HepG2 (cell line): ENCODE measurements around the gene PTPN12. TPM values are rescaled to one million over a fixed set of nuclear protein-coding genes. Genes with fewer than 3 reads are reported as not detected.
A peak's percentile ranks its signal among the peaks of the same experiment; 100 is the strongest.

ENCODE experiments used
- ELF1 ChIP-seq: sonication (generic); formaldehyde crosslinking; IDR thresholded peaks from 2 replicates; pipeline ENCODE4 v1.4.0; 2020; ENCODE audit warnings: missing genetic modification reagents
- MAFF ChIP-seq: IDR thresholded peaks from 2 replicates; pipeline ENCODE4 v1.6.1; 2011; ENCODE audit warnings: low read depth, low read length, improper control_type of control experiment
- PAF1 ChIP-seq: IDR thresholded peaks from 2 replicates; pipeline ENCODE4 v1.6.1; 2016; ENCODE audit warnings: missing genetic modification reagents, missing compliant biosample characterization
- POLR2AphosphoS5 ChIP-seq: IDR thresholded peaks from 2 replicates; pipeline ENCODE4 v1.6.1; 2012; ENCODE audit warnings: low read depth, low read length
- SCMH1 ChIP-seq: sonication (generic); formaldehyde crosslinking; IDR thresholded peaks from 2 replicates; pipeline ENCODE4 v1.9.0; 2021; ENCODE audit warnings: missing genetic modification reagents, mild to moderate bottlenecking, borderline replicate concordance
- ZBTB21 ChIP-seq: sonication (generic); formaldehyde crosslinking; IDR thresholded peaks from 2 replicates; pipeline ENCODE4 v1.4.0; 2020; ENCODE audit warnings: missing genetic modification reagents
- ZMYM3 ChIP-seq: sonication (generic); formaldehyde crosslinking; IDR thresholded peaks from 2 replicates; pipeline ENCODE4 v1.5.1; 2020; ENCODE audit warnings: mild to moderate bottlenecking, missing genetic modification reagents
- ZNF124 ChIP-seq: sonication (generic); formaldehyde crosslinking; IDR thresholded peaks from 2 replicates; pipeline ENCODE4 v1.4.0; 2020; ENCODE audit warnings: missing genetic modification reagents
- ZNF225 ChIP-seq: sonication (generic); formaldehyde crosslinking; IDR thresholded peaks from 2 replicates; pipeline ENCODE4 v1.4.0; 2020; ENCODE audit warnings: mild to moderate bottlenecking, missing genetic modification reagents
- ZNF761 ChIP-seq: sonication (generic); formaldehyde crosslinking; conservative IDR thresholded peaks from 2 replicates; pipeline ENCODE4 v1.4.0; 2020; ENCODE audit warnings: mild to moderate bottlenecking, missing genetic modification reagents
- polyA plus RNA-seq, 8 experiments: library from polyadenylated mRNA; depleted of rRNA in 3 of 8; stranded (reverse) in 7 of 8; unstranded in 1 of 8; fragments of >200 nt; fragmentation: Illumina TruSeq in 4 of 8; extraction: Trizol in 4 of 8; gene quantifications; 2 replicates each; pipeline versions ENCODE4 v1.2.1 to v1.2.3, GENCODE V29; 2011 to 2016; ENCODE audit warnings: low read depth in 4 of 8, missing spikeins in 1 of 8, mixed read lengths in 1 of 8; ENCODE audit not compliant: insufficient read depth in 1 of 8
- total RNA-seq, 5 experiments: library from RNA; depleted of rRNA; stranded (reverse); fragments of >200 nt; fragmentation: Illumina TruSeq; extraction: Trizol; gene quantifications; 2 replicates each; pipeline ENCODE4 v1.2.3, GENCODE V29; 2016; ENCODE audit warnings: low read depth in 1 of 5
- TF ChIP-seq, protein P1 (sequence below): sonication (generic); formaldehyde crosslinking; IDR thresholded peaks from 2 replicates; pipeline ENCODE4 v1.4.0; 2020; ENCODE audit warnings: mild to moderate bottlenecking, missing genetic modification reagents
- TF ChIP-seq, protein P2 (sequence below): sonication (generic); formaldehyde crosslinking; conservative IDR thresholded peaks from 2 replicates; pipeline ENCODE4 v1.8.0; 2022; ENCODE audit warnings: missing genetic modification reagents
- TF ChIP-seq, protein P3 (sequence below): sonication (generic); formaldehyde crosslinking; IDR thresholded peaks from 2 replicates; pipeline ENCODE4 v1.4.0; 2020; ENCODE audit warnings: mild to moderate bottlenecking, missing genetic modification reagents
- TF ChIP-seq, protein P4 (sequence below): sonication (generic); formaldehyde crosslinking; IDR thresholded peaks from 2 replicates; pipeline ENCODE4 v1.5.1; 2020; ENCODE audit warnings: missing genetic modification reagents, mild to moderate bottlenecking, borderline replicate concordance
- TF ChIP-seq, protein P5 (sequence below): sonication (generic); formaldehyde crosslinking; IDR thresholded peaks from 2 replicates; pipeline ENCODE4 v1.5.0; 2020; ENCODE audit warnings: mild to moderate bottlenecking, missing genetic modification reagents, moderate library complexity
- TF ChIP-seq, protein P6 (sequence below): IDR thresholded peaks from 2 replicates; pipeline ENCODE4 v1.6.1; 2016; ENCODE audit warnings: missing compliant biosample characterization, missing genetic modification reagents, borderline replicate concordance
- TF ChIP-seq, protein P7 (sequence below): fragments of 450-650 bp; IDR thresholded peaks from 2 replicates; pipeline ENCODE4 v1.6.1; 2017

Gene PTPN12
- total and polyA plus RNA-seq, 2 of the 13 experiments (the other 11 are each of a cell fraction or from before 2014, with no cell fraction given), result 22.9 to 56.8 TPM

DNA sequence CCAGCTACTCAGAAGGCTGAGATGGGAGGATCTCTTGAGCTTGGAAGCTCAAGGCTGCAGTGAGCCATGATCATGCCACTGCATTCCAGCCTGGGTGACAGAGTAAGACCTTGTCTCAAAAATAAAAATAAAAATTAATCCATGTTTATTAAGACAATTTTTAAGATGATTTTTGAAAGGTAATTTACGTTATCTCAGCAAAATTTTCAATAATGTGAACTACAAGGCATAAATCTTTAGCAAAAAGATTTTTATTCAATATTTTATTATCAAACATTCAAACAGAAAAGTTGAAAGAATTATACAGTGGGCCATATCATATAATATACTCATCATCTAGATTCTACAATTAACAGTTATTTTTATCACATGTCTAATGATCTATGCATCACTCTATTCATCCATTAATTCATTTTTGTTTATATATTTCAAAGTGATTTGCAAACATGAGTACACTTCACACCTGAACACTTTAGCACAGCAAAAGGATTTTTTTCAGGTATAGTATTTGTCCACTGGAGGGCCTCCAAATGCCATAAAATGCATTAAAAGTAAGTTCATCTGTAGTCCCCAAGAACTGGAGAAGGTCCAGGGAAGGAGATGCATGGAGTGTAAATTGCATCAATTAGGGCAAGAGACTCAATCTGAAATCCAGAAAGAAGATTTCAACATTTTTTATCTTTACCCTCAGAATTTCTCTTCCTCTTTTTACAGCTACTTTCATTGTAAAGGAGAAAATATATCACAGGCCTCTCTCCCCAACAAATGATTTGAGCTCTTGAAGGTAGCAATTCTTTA is 120.5 kb downstream of the PTPN12 start (continued):
- TF ChIP-seq, protein P1, sequence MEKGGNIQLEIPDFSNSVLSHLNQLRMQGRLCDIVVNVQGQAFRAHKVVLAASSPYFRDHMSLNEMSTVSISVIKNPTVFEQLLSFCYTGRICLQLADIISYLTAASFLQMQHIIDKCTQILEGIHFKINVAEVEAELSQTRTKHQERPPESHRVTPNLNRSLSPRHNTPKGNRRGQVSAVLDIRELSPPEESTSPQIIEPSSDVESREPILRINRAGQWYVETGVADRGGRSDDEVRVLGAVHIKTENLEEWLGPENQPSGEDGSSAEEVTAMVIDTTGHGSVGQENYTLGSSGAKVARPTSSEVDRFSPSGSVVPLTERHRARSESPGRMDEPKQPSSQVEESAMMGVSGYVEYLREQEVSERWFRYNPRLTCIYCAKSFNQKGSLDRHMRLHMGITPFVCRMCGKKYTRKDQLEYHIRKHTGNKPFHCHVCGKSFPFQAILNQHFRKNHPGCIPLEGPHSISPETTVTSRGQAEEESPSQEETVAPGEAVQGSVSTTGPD (CRISPR knock-in tag), result no peak
- TF ChIP-seq ZNF225 (CRISPR knock-in tag) (no peak), ZMYM3 (CRISPR knock-in tag) (no peak), ZNF761 (CRISPR knock-in tag) (no peak), POLR2AphosphoS5 (no peak), ZNF124 (no peak), ZBTB21 (CRISPR knock-in tag) (no peak), MAFF (peak; percentile 9; the same call in 1 of the 2 replicates), PAF1 (CRISPR knock-in tag) (no peak), SCMH1 (CRISPR knock-in tag) (no peak), ELF1 (CRISPR knock-in tag) (no peak)
- TF ChIP-seq, protein P2, sequence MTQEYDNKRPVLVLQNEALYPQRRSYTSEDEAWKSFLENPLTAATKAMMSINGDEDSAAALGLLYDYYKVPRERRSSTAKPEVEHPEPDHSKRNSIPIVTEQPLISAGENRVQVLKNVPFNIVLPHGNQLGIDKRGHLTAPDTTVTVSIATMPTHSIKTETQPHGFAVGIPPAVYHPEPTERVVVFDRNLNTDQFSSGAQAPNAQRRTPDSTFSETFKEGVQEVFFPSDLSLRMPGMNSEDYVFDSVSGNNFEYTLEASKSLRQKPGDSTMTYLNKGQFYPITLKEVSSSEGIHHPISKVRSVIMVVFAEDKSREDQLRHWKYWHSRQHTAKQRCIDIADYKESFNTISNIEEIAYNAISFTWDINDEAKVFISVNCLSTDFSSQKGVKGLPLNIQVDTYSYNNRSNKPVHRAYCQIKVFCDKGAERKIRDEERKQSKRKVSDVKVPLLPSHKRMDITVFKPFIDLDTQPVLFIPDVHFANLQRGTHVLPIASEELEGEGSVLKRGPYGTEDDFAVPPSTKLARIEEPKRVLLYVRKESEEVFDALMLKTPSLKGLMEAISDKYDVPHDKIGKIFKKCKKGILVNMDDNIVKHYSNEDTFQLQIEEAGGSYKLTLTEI (CRISPR knock-in tag), result no peak
- TF ChIP-seq, protein P3, sequence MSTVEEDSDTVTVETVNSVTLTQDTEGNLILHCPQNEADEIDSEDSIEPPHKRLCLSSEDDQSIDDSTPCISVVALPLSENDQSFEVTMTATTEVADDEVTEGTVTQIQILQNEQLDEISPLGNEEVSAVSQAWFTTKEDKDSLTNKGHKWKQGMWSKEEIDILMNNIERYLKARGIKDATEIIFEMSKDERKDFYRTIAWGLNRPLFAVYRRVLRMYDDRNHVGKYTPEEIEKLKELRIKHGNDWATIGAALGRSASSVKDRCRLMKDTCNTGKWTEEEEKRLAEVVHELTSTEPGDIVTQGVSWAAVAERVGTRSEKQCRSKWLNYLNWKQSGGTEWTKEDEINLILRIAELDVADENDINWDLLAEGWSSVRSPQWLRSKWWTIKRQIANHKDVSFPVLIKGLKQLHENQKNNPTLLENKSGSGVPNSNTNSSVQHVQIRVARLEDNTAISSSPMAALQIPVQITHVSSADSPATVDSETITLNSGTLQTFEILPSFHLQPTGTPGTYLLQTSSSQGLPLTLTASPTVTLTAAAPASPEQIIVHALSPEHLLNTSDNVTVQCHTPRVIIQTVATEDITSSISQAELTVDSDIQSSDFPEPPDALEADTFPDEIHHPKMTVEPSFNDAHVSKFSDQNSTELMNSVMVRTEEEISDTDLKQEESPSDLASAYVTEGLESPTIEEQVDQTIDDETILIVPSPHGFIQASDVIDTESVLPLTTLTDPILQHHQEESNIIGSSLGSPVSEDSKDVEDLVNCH (CRISPR knock-in tag), result no peak
- TF ChIP-seq, protein P4, sequence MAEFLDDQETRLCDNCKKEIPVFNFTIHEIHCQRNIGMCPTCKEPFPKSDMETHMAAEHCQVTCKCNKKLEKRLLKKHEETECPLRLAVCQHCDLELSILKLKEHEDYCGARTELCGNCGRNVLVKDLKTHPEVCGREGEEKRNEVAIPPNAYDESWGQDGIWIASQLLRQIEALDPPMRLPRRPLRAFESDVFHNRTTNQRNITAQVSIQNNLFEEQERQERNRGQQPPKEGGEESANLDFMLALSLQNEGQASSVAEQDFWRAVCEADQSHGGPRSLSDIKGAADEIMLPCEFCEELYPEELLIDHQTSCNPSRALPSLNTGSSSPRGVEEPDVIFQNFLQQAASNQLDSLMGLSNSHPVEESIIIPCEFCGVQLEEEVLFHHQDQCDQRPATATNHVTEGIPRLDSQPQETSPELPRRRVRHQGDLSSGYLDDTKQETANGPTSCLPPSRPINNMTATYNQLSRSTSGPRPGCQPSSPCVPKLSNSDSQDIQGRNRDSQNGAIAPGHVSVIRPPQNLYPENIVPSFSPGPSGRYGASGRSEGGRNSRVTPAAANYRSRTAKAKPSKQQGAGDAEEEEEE (CRISPR knock-in tag), result no peak
- TF ChIP-seq, protein P5, sequence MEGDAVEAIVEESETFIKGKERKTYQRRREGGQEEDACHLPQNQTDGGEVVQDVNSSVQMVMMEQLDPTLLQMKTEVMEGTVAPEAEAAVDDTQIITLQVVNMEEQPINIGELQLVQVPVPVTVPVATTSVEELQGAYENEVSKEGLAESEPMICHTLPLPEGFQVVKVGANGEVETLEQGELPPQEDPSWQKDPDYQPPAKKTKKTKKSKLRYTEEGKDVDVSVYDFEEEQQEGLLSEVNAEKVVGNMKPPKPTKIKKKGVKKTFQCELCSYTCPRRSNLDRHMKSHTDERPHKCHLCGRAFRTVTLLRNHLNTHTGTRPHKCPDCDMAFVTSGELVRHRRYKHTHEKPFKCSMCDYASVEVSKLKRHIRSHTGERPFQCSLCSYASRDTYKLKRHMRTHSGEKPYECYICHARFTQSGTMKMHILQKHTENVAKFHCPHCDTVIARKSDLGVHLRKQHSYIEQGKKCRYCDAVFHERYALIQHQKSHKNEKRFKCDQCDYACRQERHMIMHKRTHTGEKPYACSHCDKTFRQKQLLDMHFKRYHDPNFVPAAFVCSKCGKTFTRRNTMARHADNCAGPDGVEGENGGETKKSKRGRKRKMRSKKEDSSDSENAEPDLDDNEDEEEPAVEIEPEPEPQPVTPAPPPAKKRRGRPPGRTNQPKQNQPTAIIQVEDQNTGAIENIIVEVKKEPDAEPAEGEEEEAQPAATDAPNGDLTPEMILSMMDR (CRISPR knock-in tag), result peak; percentile 74
- TF ChIP-seq, protein P6, sequence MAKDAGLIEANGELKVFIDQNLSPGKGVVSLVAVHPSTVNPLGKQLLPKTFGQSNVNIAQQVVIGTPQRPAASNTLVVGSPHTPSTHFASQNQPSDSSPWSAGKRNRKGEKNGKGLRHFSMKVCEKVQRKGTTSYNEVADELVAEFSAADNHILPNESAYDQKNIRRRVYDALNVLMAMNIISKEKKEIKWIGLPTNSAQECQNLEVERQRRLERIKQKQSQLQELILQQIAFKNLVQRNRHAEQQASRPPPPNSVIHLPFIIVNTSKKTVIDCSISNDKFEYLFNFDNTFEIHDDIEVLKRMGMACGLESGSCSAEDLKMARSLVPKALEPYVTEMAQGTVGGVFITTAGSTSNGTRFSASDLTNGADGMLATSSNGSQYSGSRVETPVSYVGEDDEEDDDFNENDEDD (CRISPR knock-in tag), result no peak
- TF ChIP-seq, protein P7, sequence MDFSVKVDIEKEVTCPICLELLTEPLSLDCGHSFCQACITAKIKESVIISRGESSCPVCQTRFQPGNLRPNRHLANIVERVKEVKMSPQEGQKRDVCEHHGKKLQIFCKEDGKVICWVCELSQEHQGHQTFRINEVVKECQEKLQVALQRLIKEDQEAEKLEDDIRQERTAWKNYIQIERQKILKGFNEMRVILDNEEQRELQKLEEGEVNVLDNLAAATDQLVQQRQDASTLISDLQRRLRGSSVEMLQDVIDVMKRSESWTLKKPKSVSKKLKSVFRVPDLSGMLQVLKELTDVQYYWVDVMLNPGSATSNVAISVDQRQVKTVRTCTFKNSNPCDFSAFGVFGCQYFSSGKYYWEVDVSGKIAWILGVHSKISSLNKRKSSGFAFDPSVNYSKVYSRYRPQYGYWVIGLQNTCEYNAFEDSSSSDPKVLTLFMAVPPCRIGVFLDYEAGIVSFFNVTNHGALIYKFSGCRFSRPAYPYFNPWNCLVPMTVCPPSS, result no peak
